ENCODE data around the gene PQBP1.

PQBP1 gene

GRCh38 chrX:48924270-48924669 lies 26.5 kb downstream of the PQBP1 start:
- DNase-seq (ENCODE audit: low spot score), result no peak

GRCh38 chrX:48927123-48927522 lies 29.4 kb downstream of the PQBP1 start:
- no peak for DNase-seq (ENCODE audit: low spot score)

- DNase-seq (ENCODE audit: low spot score), result no peak
Observed at GRCh38 chrX:48927736-48928382, 30.1 kb downstream of the PQBP1 start.

- no peak for DNase-seq (ENCODE audit: low spot score)
Observed at GRCh38 chrX:48933757-48934156, 36.0 kb downstream of the PQBP1 start.

- no peak for DNase-seq (ENCODE audit: low spot score)
Observed at GRCh38 chrX:48934581-48935300, 37.0 kb downstream of the PQBP1 start.

GRCh38 chrX:48935301-48935670 lies 37.6 kb downstream of the PQBP1 start:
- no peak for DNase-seq (ENCODE audit: low spot score)

GRCh38 chrX:48936429-48937053 lies 38.8 kb downstream of the PQBP1 start:
- no peak for DNase-seq (ENCODE audit: low spot score)

GRCh38 chrX:48937054-48937907 lies 39.6 kb downstream of the PQBP1 start:
- peak; percentile 48 for DNase-seq (ENCODE audit: low spot score)

GRCh38 chrX:48938721-48939425 lies 41.1 kb downstream of the PQBP1 start:
- DNase-seq (ENCODE audit: low spot score), result peak; percentile 53

- peak; percentile 23 for DNase-seq (ENCODE audit: low spot score)
Observed at GRCh38 chrX:48939524-48940228, 41.9 kb downstream of the PQBP1 start.

GRCh38 chrX:48940404-48940955 lies 42.8 kb downstream of the PQBP1 start:
- no peak for DNase-seq (ENCODE audit: low spot score)

GRCh38 chrX:48942895-48943294 lies 45.2 kb downstream of the PQBP1 start:
- no peak for DNase-seq (ENCODE audit: low spot score)

- DNase-seq (ENCODE audit: low spot score), result peak; percentile 18
Observed at GRCh38 chrX:48945517-48946348, 48.0 kb downstream of the PQBP1 start.

GRCh38 chrX:48948589-48948988 lies 50.9 kb downstream of the PQBP1 start:
- DNase-seq (ENCODE audit: low spot score), result no peak

All from germinal center (tissue), 1 donor.